ENCODE measurements around the gene KCNAB1.
A peak's percentile ranks its signal among the peaks of the same experiment; 100 is the strongest.
"Not testable (repeated sequence)": the region's sequence is repeated elsewhere in the genome, so short reads cannot be mapped to it uniquely, and the experiment has no call there.

The KCNAB1 gene

GRCh38 chr3:156271995-156272719, 151.8 kb downstream of the KCNAB1 start:
- no peak for DNase-seq (ENCODE audit: low read depth in 2 of 2)

- no peak for DNase-seq (ENCODE audit: low read depth in 2 of 2)
These were observed 152.8 kb downstream of the KCNAB1 start for GRCh38 chr3:156273111-156273694.

GRCh38 chr3:156274791-156275190, 154.4 kb downstream of the KCNAB1 start:
- no peak for DNase-seq (ENCODE audit: low read depth in 2 of 2)

- not testable (repeated sequence) for DNase-seq (ENCODE audit: low read depth in 2 of 2)
These were observed 164.3 kb downstream of the KCNAB1 start for GRCh38 chr3:156284637-156285036.

GRCh38 chr3:156285626-156286025, 165.2 kb downstream of the KCNAB1 start:
- DNase-seq (ENCODE audit: low read depth in 2 of 2), result no peak

GRCh38 chr3:156290924-156291271, 170.5 kb downstream of the KCNAB1 start:
- DNase-seq (ENCODE audit: low read depth in 2 of 2), result no peak

GRCh38 chr3:156291272-156292123, 171.1 kb downstream of the KCNAB1 start:
- no peak for DNase-seq (ENCODE audit: low read depth in 2 of 2)

- no peak for DNase-seq (ENCODE audit: low read depth in 2 of 2)
These were observed 173.2 kb downstream of the KCNAB1 start for GRCh38 chr3:156293566-156293965.

GRCh38 chr3:156297582-156297981, 177.2 kb downstream of the KCNAB1 start:
- no peak for DNase-seq (ENCODE audit: low read depth in 2 of 2)

GRCh38 chr3:156298014-156298413, 177.6 kb downstream of the KCNAB1 start:
- DNase-seq (ENCODE audit: low read depth in 2 of 2), result no peak

GRCh38 chr3:156298938-156299337, 178.6 kb downstream of the KCNAB1 start:
- no peak for DNase-seq (ENCODE audit: low read depth in 2 of 2)

- DNase-seq (ENCODE audit: low read depth in 2 of 2), result no peak
These were observed 179.2 kb downstream of the KCNAB1 start for GRCh38 chr3:156299569-156299968.

- no peak for DNase-seq (ENCODE audit: low read depth in 2 of 2)
These were observed 180.0 kb downstream of the KCNAB1 start for GRCh38 chr3:156300371-156300770.

GRCh38 chr3:156300929-156301840, 180.8 kb downstream of the KCNAB1 start:
- DNase-seq (ENCODE audit: low read depth in 2 of 2), result no peak

GRCh38 chr3:156303001-156303707, 182.8 kb downstream of the KCNAB1 start:
- DNase-seq (ENCODE audit: low read depth in 2 of 2), result no peak

- DNase-seq (ENCODE audit: low read depth in 2 of 2), result peak in 1 of 2 experiments; percentile 6
These were observed 184.0 kb downstream of the KCNAB1 start for GRCh38 chr3:156304406-156304805.

- no peak for DNase-seq (ENCODE audit: low read depth in 2 of 2)
These were observed 185.3 kb downstream of the KCNAB1 start for GRCh38 chr3:156305672-156306071.

GRCh38 chr3:156307704-156308103, 187.3 kb downstream of the KCNAB1 start:
- peak; percentile 33 to 36 for DNase-seq (ENCODE audit: low read depth in 2 of 2)

GRCh38 chr3:156311431-156311830, 191.1 kb downstream of the KCNAB1 start:
- DNase-seq (ENCODE audit: low read depth in 2 of 2), result no peak

- DNase-seq (ENCODE audit: low read depth in 2 of 2), result no peak
These were observed 191.6 kb downstream of the KCNAB1 start for GRCh38 chr3:156311930-156312329.

- DNase-seq (ENCODE audit: low read depth in 2 of 2), result no peak
These were observed 195.7 kb downstream of the KCNAB1 start for GRCh38 chr3:156316076-156316475.

Data from fibroblast of skin of left biceps (primary cell).